ENCODE results near the gene NECTIN4.
"Not testable (repeated sequence)": the region's sequence is repeated elsewhere in the genome, so short reads cannot be mapped to it uniquely, and the experiment has no call there.

The NECTIN4 gene

GRCh38 chr1:161032409-161032808 lies 56.9 kb downstream of the NECTIN4 start:
- Histone ChIP-seq H3K4me2 (ENCODE audit: low read length) (no peak overlapping the region), H3K4me1 (ENCODE audit: low read length) (no peaks in the 10 kb centered on the region), H3K4me3 (ENCODE audit: low read length) (no peak overlapping the region), H2AFZ (ENCODE audit: low read depth, low read length) (no peak overlapping the region), H3K27me3 (ENCODE audit: low read depth, low read length) (no peaks in the 10 kb centered on the region), H3K36me3 (replicated peaks; ENCODE audit: low read depth, low read length) (peaks cover 5% of the 10 kb centered on the region), H4K20me1 (ENCODE audit: insufficient read depth, low read length) (no peaks in the 10 kb centered on the region), H3K27ac (ENCODE audit: low read length) (no peak overlapping the region), H3K9ac (ENCODE audit: low read length) (no peak overlapping the region), H3K9me3 (ENCODE audit: insufficient read depth, low read length) (no peaks in the 10 kb centered on the region), H3K79me2 (ENCODE audit: low read length) (no peaks in the 10 kb centered on the region)
- no peak for TF ChIP-seq CTCF (IDR thresholded peaks at IDR 0.05; ENCODE audit: low read depth, low read length)
- TF ChIP-seq EZH2phosphoT487 (IDR thresholded peaks at IDR 0.05; ENCODE audit: low read depth): no peak

GRCh38 chr1:161031874-161032273 lies 57.5 kb downstream of the NECTIN4 start:
- no peak for TF ChIP-seq CTCF (IDR thresholded peaks at IDR 0.05; ENCODE audit: low read depth, low read length)
- no peak for TF ChIP-seq EZH2phosphoT487 (IDR thresholded peaks at IDR 0.05; ENCODE audit: low read depth)
- H3K4me1 ChIP-seq (ENCODE audit: low read length): no peaks in the 10 kb centered on the region
- no peak overlapping the region for H3K4me2 ChIP-seq (ENCODE audit: low read length)
- H3K9ac ChIP-seq (ENCODE audit: low read length): no peak overlapping the region
- no peaks in the 10 kb centered on the region for H3K36me3 ChIP-seq (replicated peaks; ENCODE audit: low read depth, low read length)
- no peak overlapping the region for H3K27ac ChIP-seq (ENCODE audit: low read length)
- no peaks in the 10 kb centered on the region for H3K79me2 ChIP-seq (ENCODE audit: low read length)
- no peaks in the 10 kb centered on the region for H3K27me3 ChIP-seq (ENCODE audit: low read depth, low read length)
- no peak overlapping the region for H2AFZ ChIP-seq (ENCODE audit: low read depth, low read length)
- H4K20me1 ChIP-seq (ENCODE audit: insufficient read depth, low read length): no peaks in the 10 kb centered on the region
- no peak overlapping the region for H3K4me3 ChIP-seq (ENCODE audit: low read length)
- H3K9me3 ChIP-seq (ENCODE audit: insufficient read depth, low read length): no peaks in the 10 kb centered on the region

- H2AFZ ChIP-seq (ENCODE audit: low read depth, low read length); H3K4me1 ChIP-seq (ENCODE audit: low read length); H3K27ac ChIP-seq (ENCODE audit: low read length); H3K27me3 ChIP-seq (ENCODE audit: low read depth, low read length); H4K20me1 ChIP-seq (ENCODE audit: insufficient read depth, low read length); H3K36me3 ChIP-seq (replicated peaks; ENCODE audit: low read depth, low read length); H3K4me3 ChIP-seq (ENCODE audit: low read length); H3K79me2 ChIP-seq (ENCODE audit: low read length); H3K9ac ChIP-seq (ENCODE audit: low read length); H3K9me3 ChIP-seq (ENCODE audit: insufficient read depth, low read length); H3K4me2 ChIP-seq (ENCODE audit: low read length): not testable (repeated sequence)
These were observed 59.9 kb downstream of the NECTIN4 start for GRCh38 chr1:161029466-161029865.

GRCh38 chr1:161026954-161027353 lies 62.4 kb downstream of the NECTIN4 start:
- H3K4me3 ChIP-seq (ENCODE audit: low read length); H3K36me3 ChIP-seq (replicated peaks; ENCODE audit: low read depth, low read length); H3K27ac ChIP-seq (ENCODE audit: low read length); H2AFZ ChIP-seq (ENCODE audit: low read depth, low read length); H3K27me3 ChIP-seq (ENCODE audit: low read depth, low read length); H3K4me1 ChIP-seq (ENCODE audit: low read length); H3K9ac ChIP-seq (ENCODE audit: low read length); H3K9me3 ChIP-seq (ENCODE audit: insufficient read depth, low read length); H3K79me2 ChIP-seq (ENCODE audit: low read length); H3K4me2 ChIP-seq (ENCODE audit: low read length); H4K20me1 ChIP-seq (ENCODE audit: insufficient read depth, low read length): not testable (repeated sequence)

- not testable (repeated sequence) for H4K20me1 ChIP-seq (ENCODE audit: insufficient read depth, low read length); H2AFZ ChIP-seq (ENCODE audit: low read depth, low read length); H3K79me2 ChIP-seq (ENCODE audit: low read length); H3K4me2 ChIP-seq (ENCODE audit: low read length); H3K27ac ChIP-seq (ENCODE audit: low read length); H3K36me3 ChIP-seq (replicated peaks; ENCODE audit: low read depth, low read length); H3K4me3 ChIP-seq (ENCODE audit: low read length); H3K9ac ChIP-seq (ENCODE audit: low read length); H3K9me3 ChIP-seq (ENCODE audit: insufficient read depth, low read length)
- Histone ChIP-seq H3K27me3 (ENCODE audit: low read depth, low read length) (peaks cover 26% of the 10 kb centered on the region), H3K4me1 (ENCODE audit: low read length) (peaks cover 16% of the 10 kb centered on the region)
These were observed 66.9 kb downstream of the NECTIN4 start for GRCh38 chr1:161022432-161022831.

- no peaks in the 10 kb centered on the region for H3K36me3 ChIP-seq (replicated peaks; ENCODE audit: low read depth, low read length)
- no peak overlapping the region for H3K9ac ChIP-seq (ENCODE audit: low read length)
- peak overlapping the region; percentile 93; the same call in 1 of the 2 replicates for H2AFZ ChIP-seq (ENCODE audit: low read depth, low read length)
These were observed 67.4 kb downstream of the NECTIN4 start for GRCh38 chr1:161021970-161022353.

More at GRCh38 chr1:161021970-161022353, 67.4 kb downstream of the NECTIN4 start:
- Histone ChIP-seq H3K4me3 (ENCODE audit: low read length) (peak overlapping the region; percentile 82), H3K4me2 (ENCODE audit: low read length) (peak overlapping the region; percentile 82), H3K4me1 (ENCODE audit: low read length) (peaks cover 16% of the 10 kb centered on the region), H3K79me2 (ENCODE audit: low read length) (no peaks in the 10 kb centered on the region), H3K27ac (ENCODE audit: low read length) (no peak overlapping the region), H3K9me3 (ENCODE audit: insufficient read depth, low read length) (no peaks in the 10 kb centered on the region), H4K20me1 (ENCODE audit: insufficient read depth, low read length) (no peaks in the 10 kb centered on the region), H3K27me3 (ENCODE audit: low read depth, low read length) (peaks cover 26% of the 10 kb centered on the region)
- TF ChIP-seq CTCF (IDR thresholded peaks at IDR 0.05; ENCODE audit: low read depth, low read length): no peak
- TF ChIP-seq EZH2phosphoT487 (IDR thresholded peaks at IDR 0.05; ENCODE audit: low read depth): no peak

Measured in OCI-LY3 (cell line).